DOHH2 (cell line): ENCODE results near the gene BANK1.

ENCODE experiments used
- CTCF ChIP-seq: fragments of 200-600 bp; sonication (generic); IDR thresholded peaks from one replicate; pipeline ENCODE4 v1.5.1; 2014; ENCODE audit warnings: antibody characterized with exemption, mild to moderate bottlenecking, low read depth, low read length; ENCODE audit not compliant: poor library complexity, severe bottlenecking
- EZH2phosphoT487 ChIP-seq: fragments of 200-600 bp; sonication (generic); IDR thresholded peaks from 2 replicates; pipeline ENCODE4 v1.6.1; 2017; ENCODE audit warnings: borderline replicate concordance, mild to moderate bottlenecking, antibody characterized with exemption, low read length, moderate library complexity, mixed read lengths

GRCh38 chr4:101983835-101984234 is 193.3 kb downstream of the BANK1 start:
- TF ChIP-seq CTCF, result no peak
- no peak for TF ChIP-seq EZH2phosphoT487
